T-helper 17 cell (primary cell): ENCODE data around the gene WSCD2. TPM values are rescaled to one million over a fixed set of nuclear protein-coding genes. Genes with fewer than 3 reads are reported as not detected.

Experiments used
- ATAC-seq: fragments of 150-1000 bp; cut with Tn5 transposase; 2 replicates; pipeline ENCODE4 v1.10.0; 2021; ENCODE audit warnings: mild to moderate bottlenecking, moderate library complexity
- DNase-seq, 3 donors: peaks; one replicate each; pipeline versions ENCODE4 v3.0.0 to v3.0.0-alpha.2; 2020 to 2021
- H3K9me3 ChIP-seq: one replicate; pipeline ENCODE4 v1.7.0; 2013; ENCODE audit warnings: low read length, mild to moderate bottlenecking; ENCODE audit not compliant: control insufficient read depth, poor library complexity, severe bottlenecking
- H3K27ac Mint-ChIP-seq: one replicate; pipeline ENCODE4 v1.8.0; 2022; ENCODE audit warnings: mild to moderate bottlenecking, moderate library complexity, mixed read lengths
- H3K27me3 Mint-ChIP-seq: one replicate; pipeline ENCODE4 v1.8.0; 2022; ENCODE audit warnings: mixed read lengths
- H3K36me3 Mint-ChIP-seq: one replicate; pipeline ENCODE4 v1.8.0; 2022; ENCODE audit warnings: low read depth, mixed read lengths
- H3K4me1 Mint-ChIP-seq: one replicate; pipeline ENCODE4 v1.8.0; 2022; ENCODE audit warnings: mild to moderate bottlenecking, mixed read lengths
- H3K4me3 Mint-ChIP-seq: one replicate; pipeline ENCODE4 v1.8.0; 2022; ENCODE audit warnings: mild to moderate bottlenecking, moderate library complexity, mixed read lengths
- total RNA-seq, 4 donors: library from RNA in 2 of 4; stranded (reverse) in 2 of 4; gene quantifications; one replicate each; pipeline ENCODE4 v1.2.3 and lab custom pipeline; 2022 to 2026

Gene WSCD2
- total RNA-seq, 2 donors from 2014 or later = 0.60 TPM; not detected in 1

DNA sequence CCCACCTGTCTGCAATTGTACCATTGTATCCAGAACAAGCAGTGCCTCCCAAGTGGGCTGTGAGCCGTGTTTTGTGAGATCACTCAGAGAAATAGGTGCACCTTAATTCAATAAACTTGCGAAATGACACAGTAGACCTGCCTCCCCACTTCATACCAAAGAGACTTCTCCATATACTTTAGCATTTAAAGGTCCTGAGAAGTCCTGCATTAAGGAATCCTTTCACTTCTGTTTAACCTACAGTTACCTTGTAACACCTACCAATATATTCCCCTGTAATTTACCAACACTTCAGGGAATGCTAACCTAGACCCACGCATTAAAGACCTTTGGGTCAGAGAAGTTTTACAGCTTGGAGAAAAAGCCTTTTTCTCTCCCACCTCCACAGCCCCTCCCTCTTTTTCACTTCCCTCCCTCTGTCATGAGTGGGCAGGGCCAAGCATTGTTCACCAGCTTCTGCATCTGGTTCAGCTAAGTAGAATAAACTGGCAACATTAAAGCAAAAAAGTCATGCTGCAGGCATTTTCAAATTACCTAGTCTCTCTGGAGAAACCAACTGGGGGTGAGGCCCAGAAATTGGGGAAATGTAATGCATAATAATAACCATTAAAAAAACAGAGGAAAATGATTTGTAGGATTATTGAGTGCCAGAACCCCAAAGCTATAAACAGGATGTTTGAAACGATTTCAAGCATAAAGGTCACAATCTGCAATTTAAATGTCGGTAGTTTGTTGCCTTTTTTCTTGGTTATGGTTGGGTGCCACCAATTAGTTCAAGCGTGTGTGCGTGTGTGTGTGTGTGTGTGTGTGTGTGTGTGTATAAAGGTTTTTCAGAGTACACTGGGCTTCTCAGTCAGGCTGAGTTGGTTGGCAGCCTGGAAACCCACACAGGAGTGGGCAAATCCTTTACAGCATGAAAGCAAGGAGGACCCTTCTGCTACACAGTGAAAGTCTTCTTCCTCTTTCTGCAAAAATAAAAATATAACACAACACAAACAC is 13.7 kb upstream of the WSCD2 start:
- H3K27ac Mint-ChIP-seq = no peak overlapping the region
- peaks cover 16% of the 10 kb centered on the region for H3K27me3 Mint-ChIP-seq
- no peak for ATAC-seq
- peaks cover 7% of the 10 kb centered on the region for H3K4me1 Mint-ChIP-seq
- no peaks in the 10 kb centered on the region for H3K9me3 ChIP-seq
- no peak overlapping the region for H3K4me3 Mint-ChIP-seq
- H3K36me3 Mint-ChIP-seq = peaks cover 4% of the 10 kb centered on the region
- no peak for DNase-seq

DNA sequence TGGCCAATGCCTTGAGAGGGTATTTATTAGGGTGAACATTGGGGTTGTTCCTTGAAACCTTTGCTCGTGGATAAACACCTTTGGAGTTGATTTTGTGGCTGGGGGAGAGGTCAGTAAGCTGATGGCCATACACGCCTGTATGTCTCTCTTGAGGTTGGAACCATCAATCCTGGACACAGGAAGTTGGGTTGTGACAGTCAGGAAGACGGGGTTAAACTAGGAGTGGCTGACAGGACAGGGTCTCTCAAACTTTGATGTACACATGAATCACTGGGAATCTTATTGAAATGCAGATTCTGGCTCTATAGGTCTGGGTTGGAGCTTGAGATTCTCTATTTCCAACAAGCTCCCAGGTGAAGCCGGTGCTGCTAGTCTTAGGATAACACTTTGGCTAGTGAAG is 12.8 kb upstream of the WSCD2 start:
- Mint-ChIP-seq H3K4me3 (no peak overlapping the region), H3K27me3 (peaks cover 12% of the 10 kb centered on the region), H3K27ac (no peak overlapping the region), H3K4me1 (peaks cover 7% of the 10 kb centered on the region), H3K36me3 (peaks cover 2% of the 10 kb centered on the region)
- H3K9me3 ChIP-seq = no peaks in the 10 kb centered on the region
- ATAC-seq (no peak), DNase-seq (no peak)

DNA sequence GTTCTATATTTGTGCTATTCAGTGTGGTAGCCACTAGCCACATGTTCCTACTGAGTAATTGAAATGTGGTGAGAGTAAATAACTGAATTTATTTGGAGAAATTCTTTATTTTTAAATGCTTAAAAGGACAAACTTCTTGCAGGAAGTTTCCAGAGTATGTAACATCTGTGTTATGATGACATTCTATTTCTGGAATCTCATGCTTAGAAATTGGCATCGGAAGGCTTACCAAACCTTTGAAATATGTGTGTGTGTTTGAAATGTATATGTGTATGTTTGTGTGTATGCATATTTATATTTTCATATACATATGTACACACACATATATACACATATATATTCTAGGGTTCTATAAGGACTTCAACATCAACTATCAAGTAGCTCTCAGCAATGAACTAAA is 12.4 kb upstream of the WSCD2 start:
- Mint-ChIP-seq H3K4me3 (no peak overlapping the region), H3K27me3 (peaks cover 8% of the 10 kb centered on the region), H3K36me3 (peaks cover 2% of the 10 kb centered on the region), H3K4me1 (peaks cover 7% of the 10 kb centered on the region), H3K27ac (no peak overlapping the region)
- DNase-seq = no peak
- H3K9me3 ChIP-seq = no peaks in the 10 kb centered on the region
- no peak for ATAC-seq

DNA sequence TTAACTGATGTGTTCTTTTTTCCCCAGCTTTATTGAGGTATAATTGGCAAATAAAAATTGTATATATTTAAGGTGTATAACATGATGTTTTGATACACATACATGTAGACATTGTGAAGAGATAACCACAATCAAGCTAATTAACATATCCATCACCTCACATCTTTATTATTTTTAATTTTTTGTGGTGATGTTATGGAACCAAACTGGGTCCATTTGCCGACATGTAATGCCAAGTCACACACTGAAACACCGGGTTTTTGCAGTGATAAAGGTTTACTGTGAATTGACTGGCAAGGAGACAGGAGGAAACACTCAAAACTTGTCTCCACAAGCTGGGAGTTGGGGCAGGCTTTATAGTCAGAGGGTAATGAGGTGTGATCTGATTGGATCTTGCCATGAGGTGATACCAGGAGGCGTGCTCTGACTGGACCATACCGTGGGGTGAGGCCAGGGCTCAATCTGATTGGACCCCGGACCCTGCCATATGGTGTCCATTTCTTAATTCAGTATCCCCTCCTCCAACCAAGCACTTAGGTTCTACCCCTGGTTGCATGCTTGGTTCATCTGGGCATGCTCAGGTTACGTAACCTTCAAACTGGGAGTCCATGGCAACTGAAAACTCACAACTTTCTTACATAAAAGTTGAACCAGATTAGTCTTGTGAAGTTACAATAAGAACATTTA is 11.8 kb upstream of the WSCD2 start:
- no peak overlapping the region for H3K4me3 Mint-ChIP-seq
- no peak overlapping the region for H3K27ac Mint-ChIP-seq
- H3K4me1 Mint-ChIP-seq = peaks cover 7% of the 10 kb centered on the region
- DNase-seq (no peak), ATAC-seq (no peak)
- H3K27me3 Mint-ChIP-seq = peaks cover 2% of the 10 kb centered on the region
- peaks cover 2% of the 10 kb centered on the region for H3K36me3 Mint-ChIP-seq
- H3K9me3 ChIP-seq = no peaks in the 10 kb centered on the region

DNA sequence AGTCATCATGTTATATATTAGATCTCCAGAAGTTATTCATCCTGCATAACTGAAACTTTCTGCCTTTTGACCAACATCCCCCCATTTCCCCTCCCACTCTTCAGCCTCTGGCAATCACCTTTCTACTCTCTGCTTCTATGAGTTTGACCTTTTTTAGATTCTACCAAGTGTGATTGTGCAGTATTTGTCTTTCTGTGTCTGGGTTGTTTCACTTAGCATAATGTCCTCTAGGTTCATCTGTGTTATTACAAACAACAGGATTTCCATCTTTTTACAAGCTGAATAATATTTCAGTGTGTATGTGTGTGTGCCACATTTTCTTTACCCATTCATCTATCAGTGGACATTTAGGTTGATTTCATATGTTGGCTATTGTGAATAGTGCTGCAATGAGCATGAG is 11.2 kb upstream of the WSCD2 start:
- H3K4me3 Mint-ChIP-seq = no peak overlapping the region
- no peak overlapping the region for H3K27ac Mint-ChIP-seq
- no peak for ATAC-seq
- peaks cover 7% of the 10 kb centered on the region for H3K4me1 Mint-ChIP-seq
- DNase-seq = no peak
- peaks cover 4% of the 10 kb centered on the region for H3K36me3 Mint-ChIP-seq
- no peaks in the 10 kb centered on the region for H3K9me3 ChIP-seq
- no peaks in the 10 kb centered on the region for H3K27me3 Mint-ChIP-seq

DNA sequence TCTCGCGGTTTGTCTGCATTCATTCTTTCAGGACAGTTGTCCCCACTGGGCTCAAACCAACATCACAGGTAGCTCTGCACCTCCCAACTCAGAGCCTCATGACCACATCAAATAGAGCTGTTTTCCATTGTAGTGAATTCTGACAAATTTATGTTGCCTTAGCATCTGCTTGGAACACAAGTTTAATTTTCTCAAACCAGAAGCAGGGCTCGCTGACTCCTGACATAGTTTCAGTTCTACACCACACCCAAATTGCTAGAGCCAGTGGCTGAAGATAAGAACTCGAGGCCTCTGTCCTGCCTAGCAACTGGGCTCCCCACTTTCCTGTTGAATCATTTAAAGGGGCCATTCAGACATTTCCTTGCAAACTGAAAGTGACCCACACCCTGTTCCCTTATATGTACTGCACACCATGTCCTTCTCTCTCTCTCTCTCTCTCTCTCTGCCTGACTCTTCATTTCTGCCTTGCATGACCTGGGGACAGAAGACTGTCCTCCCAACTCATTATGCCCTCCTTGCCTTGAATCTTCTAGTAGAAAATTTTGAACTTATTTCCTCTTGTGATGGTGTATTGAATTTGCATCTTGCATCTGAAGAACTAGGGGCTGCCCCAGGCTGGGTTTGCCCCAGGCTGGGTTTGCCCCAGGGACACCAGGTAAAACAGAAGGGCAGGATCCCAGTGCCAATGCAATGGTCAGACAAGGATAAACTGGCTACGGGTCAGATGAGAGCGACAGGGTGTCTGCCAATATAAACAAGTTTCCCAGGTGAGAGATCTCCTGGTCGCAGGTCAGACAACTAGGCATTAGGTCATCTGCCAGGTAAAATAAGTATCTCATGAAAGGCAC is 9.7 kb upstream of the WSCD2 start:
- Mint-ChIP-seq H3K36me3 (peaks cover 4% of the 10 kb centered on the region), H3K27me3 (no peaks in the 10 kb centered on the region), H3K4me3 (no peak overlapping the region), H3K4me1 (peaks cover 7% of the 10 kb centered on the region), H3K27ac (peak overlapping the region; percentile 1)
- ATAC-seq (peak; percentile 40), DNase-seq (no peak)
- H3K9me3 ChIP-seq = no peaks in the 10 kb centered on the region

DNA sequence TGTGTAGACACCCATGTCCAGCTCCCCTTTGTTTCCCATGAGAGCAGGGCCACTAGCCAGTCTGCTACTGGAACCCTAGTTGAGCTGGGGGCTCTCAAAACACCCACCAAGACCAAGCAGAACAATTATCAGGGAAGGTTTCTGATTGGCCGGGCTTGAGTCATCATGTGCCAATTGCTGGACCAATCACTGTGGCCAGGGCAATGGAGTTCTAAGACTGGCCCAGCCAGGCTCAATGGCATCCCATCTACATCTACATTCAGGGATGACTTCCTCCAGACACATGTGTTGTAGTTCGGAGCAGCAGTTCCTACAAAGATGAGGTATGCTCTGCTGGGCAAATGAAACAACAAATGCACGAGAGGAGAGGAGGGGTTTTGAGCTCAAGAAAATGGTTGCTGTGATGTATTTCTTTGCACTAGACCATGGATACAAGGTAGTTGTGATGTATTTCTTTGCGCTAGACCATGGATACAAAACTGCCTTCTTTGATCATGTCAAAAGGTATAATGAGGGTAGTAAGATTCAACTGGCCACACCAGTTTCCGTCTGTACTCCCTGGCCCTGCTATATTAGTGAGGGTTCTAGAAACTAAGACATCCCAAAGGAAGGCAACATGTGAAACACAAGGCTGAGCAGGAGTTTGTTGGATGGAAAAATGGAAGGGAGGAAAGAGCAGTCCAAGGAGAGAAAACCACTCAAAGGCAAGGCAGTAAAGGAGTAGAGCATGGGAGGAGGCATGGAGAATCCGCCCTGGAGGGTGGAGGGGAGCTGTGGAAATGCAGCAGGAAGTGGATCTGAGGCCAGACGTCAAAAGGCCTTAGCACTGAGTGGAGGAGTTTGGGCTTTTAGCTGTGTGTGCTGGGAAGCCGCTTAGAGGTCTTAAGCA is 8.9 kb upstream of the WSCD2 start:
- H3K9me3 ChIP-seq = no peaks in the 10 kb centered on the region
- Mint-ChIP-seq H3K4me3 (no peak overlapping the region), H3K4me1 (peaks cover 7% of the 10 kb centered on the region), H3K27me3 (no peaks in the 10 kb centered on the region), H3K36me3 (peaks cover 4% of the 10 kb centered on the region), H3K27ac (peak overlapping the region; percentile 1)
- DNase-seq (no peak), ATAC-seq (no peak)

DNA sequence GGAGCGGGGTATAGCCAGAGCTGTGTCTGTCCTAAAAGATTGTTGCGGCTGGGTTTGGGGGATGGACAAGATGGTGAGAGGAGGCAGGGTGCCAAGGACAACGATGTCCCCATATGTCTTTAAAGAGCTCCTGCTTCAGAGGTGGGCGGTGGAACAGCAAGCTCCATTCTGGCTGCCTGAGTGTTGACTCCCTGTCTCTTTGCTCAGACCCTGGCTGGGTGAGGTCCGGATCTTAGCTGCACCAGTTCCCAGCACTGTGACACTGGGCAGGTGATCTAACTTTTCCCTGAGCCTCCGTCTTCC is 8.3 kb upstream of the WSCD2 start:
- Mint-ChIP-seq H3K4me1 (peaks cover 7% of the 10 kb centered on the region), H3K36me3 (peaks cover 4% of the 10 kb centered on the region), H3K27ac (no peak overlapping the region), H3K4me3 (no peak overlapping the region), H3K27me3 (peaks cover 3% of the 10 kb centered on the region)
- DNase-seq (no peak), ATAC-seq (no peak)
- no peaks in the 10 kb centered on the region for H3K9me3 ChIP-seq

DNA sequence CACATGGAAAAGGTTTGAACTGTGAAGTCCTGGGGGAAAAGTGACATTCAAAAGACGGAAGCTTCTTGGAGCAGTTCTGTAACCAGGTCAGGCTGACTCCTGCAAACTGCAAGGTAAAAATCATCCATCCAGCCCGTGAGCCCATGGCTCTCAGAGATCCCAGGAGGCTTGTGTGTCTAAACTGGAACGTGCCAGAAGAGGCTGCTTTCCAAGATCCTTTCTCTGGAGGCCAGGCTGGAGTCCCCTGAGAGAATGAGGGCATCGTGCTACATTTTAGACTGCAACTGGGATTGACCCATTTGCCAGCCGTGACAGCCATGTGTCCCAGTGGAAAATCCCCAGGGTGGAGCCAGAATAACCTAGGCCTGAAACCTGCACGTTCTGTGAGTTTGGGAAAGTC is 7.8 kb upstream of the WSCD2 start:
- peaks cover 4% of the 10 kb centered on the region for H3K36me3 Mint-ChIP-seq
- peaks cover 8% of the 10 kb centered on the region for H3K27me3 Mint-ChIP-seq
- DNase-seq (no peak), ATAC-seq (no peak)
- no peaks in the 10 kb centered on the region for H3K9me3 ChIP-seq
- peaks cover 7% of the 10 kb centered on the region for H3K4me1 Mint-ChIP-seq
- H3K27ac Mint-ChIP-seq = no peak overlapping the region
- no peak overlapping the region for H3K4me3 Mint-ChIP-seq

DNA sequence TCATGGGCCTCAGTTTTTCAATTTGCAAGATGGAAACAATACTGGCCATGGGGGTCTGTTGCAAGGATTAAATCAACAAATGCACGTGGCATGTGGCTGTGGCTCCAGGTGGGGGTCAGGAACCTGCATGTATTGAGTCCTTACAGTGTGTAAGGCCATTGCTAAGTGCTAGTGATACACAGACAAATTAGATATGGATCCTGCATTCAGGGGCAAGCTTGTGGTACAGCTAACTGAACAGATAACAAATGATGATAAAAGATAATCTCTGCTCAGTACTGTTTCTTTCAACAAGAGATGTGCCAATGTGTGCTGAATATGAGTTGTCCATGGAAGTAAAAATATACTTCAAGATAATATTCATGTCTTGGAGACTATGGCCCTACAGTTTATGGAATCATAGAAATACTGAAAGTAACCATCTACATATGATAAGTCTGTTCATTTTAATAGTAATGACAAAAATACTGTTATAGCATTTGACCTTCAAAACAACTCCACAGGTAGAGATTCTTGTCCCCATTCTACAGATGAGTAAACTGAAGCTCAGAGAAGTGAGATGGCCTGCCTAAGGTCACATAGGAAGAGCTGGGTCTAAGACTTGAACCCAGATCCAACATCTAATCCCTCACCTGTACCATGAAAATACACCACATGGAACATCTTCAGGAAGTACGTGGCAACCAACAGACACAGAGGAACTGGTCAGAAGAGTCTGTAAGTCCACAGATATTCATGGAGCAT is 7.2 kb upstream of the WSCD2 start:
- Mint-ChIP-seq H3K4me1 (peaks cover 7% of the 10 kb centered on the region), H3K36me3 (peaks cover 4% of the 10 kb centered on the region), H3K4me3 (no peak overlapping the region), H3K27me3 (peaks cover 13% of the 10 kb centered on the region), H3K27ac (no peak overlapping the region)
- ATAC-seq = no peak
- no peak for DNase-seq
- no peaks in the 10 kb centered on the region for H3K9me3 ChIP-seq

DNA sequence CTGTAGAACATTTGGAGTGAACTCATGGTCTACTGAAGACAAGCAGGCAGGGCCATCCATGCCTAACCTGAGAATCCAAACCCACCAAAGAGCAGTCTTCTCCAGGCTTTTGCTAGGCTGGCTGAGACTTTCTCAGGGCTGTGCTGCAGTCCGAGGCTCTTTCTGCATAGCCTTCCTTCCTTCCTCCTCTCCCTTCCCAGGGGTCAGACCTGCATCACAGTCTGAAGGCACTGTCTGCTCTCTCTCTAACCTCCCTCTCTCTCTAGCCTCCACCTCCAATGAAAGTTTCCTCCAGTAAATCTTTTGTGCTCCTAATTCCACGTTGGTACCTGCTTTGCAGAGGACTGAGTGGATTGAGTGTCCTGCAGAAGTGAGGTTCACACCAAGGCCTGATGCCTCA is 6.4 kb upstream of the WSCD2 start:
- Mint-ChIP-seq H3K36me3 (peaks cover 4% of the 10 kb centered on the region), H3K27me3 (peaks cover 21% of the 10 kb centered on the region), H3K27ac (no peak overlapping the region), H3K4me1 (peaks cover 7% of the 10 kb centered on the region), H3K4me3 (no peak overlapping the region)
- no peak for ATAC-seq
- DNase-seq = no peak
- H3K9me3 ChIP-seq = no peaks in the 10 kb centered on the region

DNA sequence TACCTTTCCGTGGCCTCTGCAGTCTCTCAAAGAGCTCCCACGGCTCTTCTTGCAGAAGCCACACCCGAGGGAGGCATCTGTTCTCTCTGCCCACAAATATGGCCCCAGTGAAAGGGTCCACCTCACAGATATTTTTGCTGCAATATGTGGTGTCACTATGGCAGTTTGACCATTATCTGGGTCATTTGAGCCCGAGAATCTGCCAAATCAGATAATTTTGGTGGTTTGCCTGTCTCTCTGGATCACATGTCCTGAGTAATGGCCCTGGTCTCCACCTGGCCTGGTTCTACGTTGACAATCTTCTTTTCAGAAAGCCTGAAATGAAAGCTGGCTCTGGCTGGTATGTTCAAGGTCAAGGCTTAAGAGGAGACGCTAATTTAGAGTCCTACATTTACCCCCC is 5.7 kb upstream of the WSCD2 start:
- Mint-ChIP-seq H3K4me1 (peaks cover 7% of the 10 kb centered on the region), H3K36me3 (peaks cover 4% of the 10 kb centered on the region), H3K27ac (no peak overlapping the region), H3K27me3 (peaks cover 28% of the 10 kb centered on the region), H3K4me3 (no peak overlapping the region)
- no peak for ATAC-seq
- no peak for DNase-seq
- H3K9me3 ChIP-seq = no peaks in the 10 kb centered on the region
